OCI-LY1 (cell line): ENCODE data around the gene AAMDC.

Experiments used
- H2AFZ ChIP-seq: fragments of 200-600 bp; sonication (generic), shearing (Covaris generic); 2 replicates; pipeline ENCODE4 v1.6.0; 2014; ENCODE audit warnings: antibody characterized with exemption, mild to moderate bottlenecking, low read length
- H3F3A ChIP-seq: fragments of 200-600 bp; sonication (generic), shearing (Covaris generic); 2 replicates; pipeline ENCODE4 v1.6.0; 2014; ENCODE audit warnings: mild to moderate bottlenecking, antibody characterized with exemption, low read length, moderate library complexity; ENCODE audit not compliant: insufficient read depth
- H3K27ac ChIP-seq: fragments of 200-600 bp; sonication (generic); 2 replicates; pipeline ENCODE4 v1.5.1; 2014; ENCODE audit warnings: low read length, mixed run types, mild to moderate bottlenecking, low read depth; ENCODE audit not compliant: poor library complexity, severe bottlenecking
- H3K27me3 ChIP-seq: fragments of 200-600 bp; sonication (generic); 2 replicates; pipeline ENCODE4 v1.6.0; 2014; ENCODE audit warnings: antibody characterized with exemption, mild to moderate bottlenecking, low read length, moderate library complexity; ENCODE audit not compliant: insufficient read depth
- H3K36me3 ChIP-seq: fragments of 200-600 bp; sonication (generic); 2 replicates; pipeline ENCODE4 v1.6.1; 2014; ENCODE audit warnings: mild to moderate bottlenecking, antibody characterized with exemption, low read length, moderate library complexity, mixed read lengths; ENCODE audit not compliant: insufficient read depth
- H3K4me1 ChIP-seq: fragments of 200-600 bp; sonication (generic); 2 replicates; pipeline ENCODE4 v1.5.1; 2014; ENCODE audit warnings: mild to moderate bottlenecking, low read length, moderate library complexity; ENCODE audit not compliant: insufficient read depth, severe bottlenecking
- H3K4me2 ChIP-seq: fragments of 200-600 bp; sonication (generic), shearing (Covaris generic); 2 replicates; pipeline ENCODE4 v1.6.1; 2014; ENCODE audit warnings: low read length
- H3K4me3 ChIP-seq: fragments of 200-600 bp; sonication (generic); 2 replicates; pipeline ENCODE4 v1.5.1; 2014; ENCODE audit warnings: low read length, low read depth, mild to moderate bottlenecking, mixed read lengths; ENCODE audit not compliant: poor library complexity, severe bottlenecking
- H3K79me2 ChIP-seq: fragments of 200-600 bp; shearing (Covaris generic); 2 replicates; pipeline ENCODE4 v1.6.1; 2016; ENCODE audit warnings: mixed run types, low read length, mixed read lengths; ENCODE audit not compliant: insufficient read depth
- H3K9ac ChIP-seq: fragments of 200-600 bp; sonication (generic), shearing (Covaris generic); 2 replicates; pipeline ENCODE4 v1.6.1; 2014; ENCODE audit warnings: mild to moderate bottlenecking, low read length, mixed read lengths
- H3K9me2 ChIP-seq: fragments of 200-600 bp; sonication (generic), shearing (Covaris generic); 2 replicates; pipeline ENCODE4 v1.6.1; 2014; ENCODE audit warnings: low read depth, mild to moderate bottlenecking, low read length, mixed read lengths
- H3K9me3 ChIP-seq: fragments of 200-600 bp; shearing (Covaris generic); 2 replicates; pipeline ENCODE4 v1.6.1; 2014; ENCODE audit warnings: low read length, mixed read lengths
- H4K20me1 ChIP-seq: fragments of 200-600 bp; sonication (generic), shearing (Covaris generic); 2 replicates; pipeline ENCODE4 v1.6.0; 2016; ENCODE audit warnings: mild to moderate bottlenecking, low read length; ENCODE audit not compliant: insufficient read depth
- EZH2 ChIP-seq: fragments of 200-600 bp; sonication (generic), shearing (Covaris generic); IDR thresholded peaks from 2 replicates; pipeline ENCODE4 v1.8.0; 2017; ENCODE audit warnings: borderline replicate concordance, mixed run types, mild to moderate bottlenecking, antibody characterized with exemption, low read length, moderate library complexity, mixed read lengths
- TF ChIP-seq, protein P1 (sequence below): fragments of 200-600 bp; sonication (generic), shearing (Covaris generic); IDR thresholded peaks from 2 replicates; pipeline ENCODE4 v1.5.1; 2017; ENCODE audit warnings: mild to moderate bottlenecking, antibody characterized with exemption, low read length, moderate library complexity, mixed read lengths

AAMDC gene

GRCh38 chr11:77814848-77815247 lies 6.1 kb upstream of the AAMDC start:
- Histone ChIP-seq H3K4me1 (peaks cover 10% of the 10 kb centered on the region), H2AFZ (no peak overlapping the region), H3K79me2 (peaks cover 74% of the 10 kb centered on the region), H4K20me1 (no peaks in the 10 kb centered on the region), H3K4me3 (no peak overlapping the region), H3F3A (no peaks in the 10 kb centered on the region), H3K9ac (no peak overlapping the region), H3K9me3 (peaks cover 8% of the 10 kb centered on the region), H3K27ac (no peak overlapping the region), H3K9me2 (no peaks in the 10 kb centered on the region), H3K27me3 (no peaks in the 10 kb centered on the region), H3K36me3 (peaks cover 51% of the 10 kb centered on the region), H3K4me2 (no peak overlapping the region)
- TF ChIP-seq, protein P1, sequence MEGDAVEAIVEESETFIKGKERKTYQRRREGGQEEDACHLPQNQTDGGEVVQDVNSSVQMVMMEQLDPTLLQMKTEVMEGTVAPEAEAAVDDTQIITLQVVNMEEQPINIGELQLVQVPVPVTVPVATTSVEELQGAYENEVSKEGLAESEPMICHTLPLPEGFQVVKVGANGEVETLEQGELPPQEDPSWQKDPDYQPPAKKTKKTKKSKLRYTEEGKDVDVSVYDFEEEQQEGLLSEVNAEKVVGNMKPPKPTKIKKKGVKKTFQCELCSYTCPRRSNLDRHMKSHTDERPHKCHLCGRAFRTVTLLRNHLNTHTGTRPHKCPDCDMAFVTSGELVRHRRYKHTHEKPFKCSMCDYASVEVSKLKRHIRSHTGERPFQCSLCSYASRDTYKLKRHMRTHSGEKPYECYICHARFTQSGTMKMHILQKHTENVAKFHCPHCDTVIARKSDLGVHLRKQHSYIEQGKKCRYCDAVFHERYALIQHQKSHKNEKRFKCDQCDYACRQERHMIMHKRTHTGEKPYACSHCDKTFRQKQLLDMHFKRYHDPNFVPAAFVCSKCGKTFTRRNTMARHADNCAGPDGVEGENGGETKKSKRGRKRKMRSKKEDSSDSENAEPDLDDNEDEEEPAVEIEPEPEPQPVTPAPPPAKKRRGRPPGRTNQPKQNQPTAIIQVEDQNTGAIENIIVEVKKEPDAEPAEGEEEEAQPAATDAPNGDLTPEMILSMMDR, result no peak
- TF ChIP-seq EZH2, result no peak

DNA sequence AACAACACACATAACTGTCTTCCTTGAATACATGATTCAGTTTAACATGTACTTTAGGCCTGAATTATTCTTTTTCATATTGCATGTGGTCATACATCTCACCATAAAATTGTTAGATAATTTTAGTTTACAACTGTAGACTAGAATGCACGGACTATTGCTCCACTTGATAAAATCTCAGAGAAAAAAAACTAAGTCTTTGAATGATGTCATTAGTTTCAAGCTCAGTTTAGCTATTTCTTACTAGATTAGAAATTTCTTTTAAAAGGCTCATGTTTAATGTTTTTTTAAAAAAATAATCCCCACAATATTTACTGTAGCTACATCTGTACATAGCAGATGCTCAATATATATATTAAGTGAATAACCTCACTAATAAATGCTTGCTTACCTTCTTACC lies 5.5 kb upstream of the AAMDC start:
- Histone ChIP-seq H3K4me2 (no peak overlapping the region), H3K9me3 (peaks cover 8% of the 10 kb centered on the region), H3F3A (no peaks in the 10 kb centered on the region), H3K4me1 (peaks cover 10% of the 10 kb centered on the region), H3K9me2 (no peaks in the 10 kb centered on the region), H3K36me3 (peaks cover 51% of the 10 kb centered on the region), H3K27ac (no peak overlapping the region), H3K27me3 (no peaks in the 10 kb centered on the region), H3K4me3 (no peak overlapping the region), H3K9ac (no peak overlapping the region), H4K20me1 (no peaks in the 10 kb centered on the region), H3K79me2 (peaks cover 72% of the 10 kb centered on the region), H2AFZ (no peak overlapping the region)
- TF ChIP-seq, protein P1, result no peak
- no peak for TF ChIP-seq EZH2

DNA sequence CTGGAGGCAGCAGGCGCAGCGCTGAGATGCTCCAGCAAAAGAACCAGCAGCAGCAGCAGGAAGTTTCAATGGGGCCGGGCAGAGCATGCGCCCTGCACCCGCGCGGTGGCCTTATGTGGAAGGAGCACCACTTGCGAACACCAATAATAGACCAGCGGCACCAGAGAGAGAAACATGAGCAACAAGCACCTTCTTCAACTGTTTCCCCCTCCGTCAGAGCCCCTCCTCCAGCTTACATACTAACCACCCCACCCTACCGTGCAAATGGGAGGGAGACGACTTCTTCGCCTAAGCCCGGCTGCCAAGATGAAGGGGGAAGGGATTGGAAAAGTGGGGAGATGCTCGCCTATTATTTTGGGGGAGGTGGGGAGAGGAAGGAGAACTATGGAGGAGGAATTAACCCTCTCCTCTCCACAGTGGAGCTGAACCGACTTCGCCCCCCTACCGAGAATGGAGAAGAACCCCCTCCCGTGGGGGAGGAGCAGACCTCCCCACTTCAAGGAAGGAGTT lies 1.5 kb upstream of the AAMDC start:
- TF ChIP-seq EZH2, result no peak
- TF ChIP-seq, protein P1, result no peak
- peak overlapping the region; percentile 96 for H3K4me2 ChIP-seq
- H3F3A ChIP-seq, result 0 out of 2 replicates have a peak, but pooled peaks cover 4% of the 10 kb centered on the region
- H3K79me2 ChIP-seq, result peaks cover 48% of the 10 kb centered on the region
- H4K20me1 ChIP-seq, result no peaks in the 10 kb centered on the region
- peaks cover 8% of the 10 kb centered on the region for H3K9me3 ChIP-seq
- peak overlapping the region; percentile 88 for H3K27ac ChIP-seq
- no peaks in the 10 kb centered on the region for H3K27me3 ChIP-seq
- H3K9ac ChIP-seq, result peak overlapping the region; percentile 85
- peaks cover 17% of the 10 kb centered on the region for H3K4me1 ChIP-seq
- H2AFZ ChIP-seq, result peak overlapping the region; percentile 17; the same call in 1 of the 2 replicates
- H3K36me3 ChIP-seq, result peaks cover 25% of the 10 kb centered on the region
- peak overlapping the region; percentile 84 for H3K4me3 ChIP-seq
- H3K9me2 ChIP-seq, result no peaks in the 10 kb centered on the region
